ENCODE measurements around the gene TRAPPC11.

TRAPPC11 gene

DNA sequence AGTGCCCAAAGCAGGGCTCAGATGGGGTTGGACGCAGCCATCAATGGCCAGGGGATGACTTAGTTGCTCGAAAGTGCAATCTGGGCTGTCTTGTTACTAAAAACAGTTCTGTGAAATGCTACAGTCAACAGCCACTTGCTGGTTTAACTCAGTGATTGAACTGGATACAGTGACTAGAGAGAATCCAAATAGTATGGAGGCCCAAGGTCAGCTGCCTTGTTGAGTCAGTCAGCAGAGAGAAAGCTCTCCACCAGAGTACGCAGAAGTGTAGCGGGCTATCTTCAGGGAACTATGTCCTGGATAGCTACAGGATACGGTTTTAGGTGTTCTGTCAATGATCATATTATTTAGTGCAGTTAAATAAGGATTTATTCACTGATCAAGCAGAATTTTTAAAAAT is 68.4 kb downstream of the TRAPPC11 start:
- DNase-seq (ENCODE audit: insufficient read length), result no peak
- no peak for FAIRE-seq
- TF ChIP-seq POLR2AphosphoS5 (IDR thresholded peaks at IDR 0.05; ENCODE audit: low read depth, low read length) (no peak), TAF1 (IDR thresholded peaks at IDR 0.05; ENCODE audit: borderline replicate concordance, low read depth, low read length) (no peak), POLR2A (IDR thresholded peaks at IDR 0.05; ENCODE audit: low read depth, low read length) (no peak)

- FAIRE-seq, result no peak
- no peak for DNase-seq (ENCODE audit: insufficient read length)
- no peak for TF ChIP-seq POLR2A (IDR thresholded peaks at IDR 0.05; ENCODE audit: low read depth, low read length)
- no peak for TF ChIP-seq TAF1 (IDR thresholded peaks at IDR 0.05; ENCODE audit: borderline replicate concordance, low read depth, low read length)
- no peak for TF ChIP-seq POLR2AphosphoS5 (IDR thresholded peaks at IDR 0.05; ENCODE audit: low read depth, low read length)
These were observed 69.4 kb downstream of the TRAPPC11 start for GRCh38 chr4:183728223-183729068.

DNA sequence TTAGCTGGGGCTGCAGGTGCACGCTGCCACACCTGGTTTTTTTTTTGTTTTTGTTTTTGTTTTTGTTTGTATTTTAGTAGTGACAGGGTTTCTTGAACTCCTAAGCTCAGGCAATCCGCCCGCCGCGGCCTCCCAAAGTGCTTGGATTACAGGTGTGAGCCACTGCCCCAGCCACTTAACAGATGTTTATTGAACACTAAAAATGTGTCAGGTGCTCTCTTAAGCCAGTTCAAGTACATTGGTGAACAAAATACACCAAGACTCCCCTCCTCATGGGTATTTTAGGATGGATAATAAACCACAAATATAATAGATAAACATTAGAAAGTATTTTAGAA is 69.9 kb downstream of the TRAPPC11 start:
- TF ChIP-seq TAF1 (IDR thresholded peaks at IDR 0.05; ENCODE audit: borderline replicate concordance, low read depth, low read length), result no peak
- no peak for TF ChIP-seq POLR2A (IDR thresholded peaks at IDR 0.05; ENCODE audit: low read depth, low read length)
- TF ChIP-seq POLR2AphosphoS5 (IDR thresholded peaks at IDR 0.05; ENCODE audit: low read depth, low read length), result no peak
- FAIRE-seq, result no peak
- DNase-seq (ENCODE audit: insufficient read length), result no peak

GRCh38 chr4:183729430-183730328 is 70.6 kb downstream of the TRAPPC11 start:
- TF ChIP-seq POLR2A (IDR thresholded peaks at IDR 0.05; ENCODE audit: low read depth, low read length), result no peak
- no peak for TF ChIP-seq TAF1 (IDR thresholded peaks at IDR 0.05; ENCODE audit: borderline replicate concordance, low read depth, low read length)
- no peak for TF ChIP-seq POLR2AphosphoS5 (IDR thresholded peaks at IDR 0.05; ENCODE audit: low read depth, low read length)
- no peak for DNase-seq (ENCODE audit: insufficient read length)
- no peak for FAIRE-seq

- FAIRE-seq (no peak), DNase-seq (ENCODE audit: insufficient read length) (no peak)
- TF ChIP-seq TAF1 (IDR thresholded peaks at IDR 0.05; ENCODE audit: borderline replicate concordance, low read depth, low read length) (no peak), POLR2AphosphoS5 (IDR thresholded peaks at IDR 0.05; ENCODE audit: low read depth, low read length) (no peak), POLR2A (IDR thresholded peaks at IDR 0.05; ENCODE audit: low read depth, low read length) (no peak)
These were observed 73.2 kb downstream of the TRAPPC11 start for GRCh38 chr4:183732296-183732695.

DNA sequence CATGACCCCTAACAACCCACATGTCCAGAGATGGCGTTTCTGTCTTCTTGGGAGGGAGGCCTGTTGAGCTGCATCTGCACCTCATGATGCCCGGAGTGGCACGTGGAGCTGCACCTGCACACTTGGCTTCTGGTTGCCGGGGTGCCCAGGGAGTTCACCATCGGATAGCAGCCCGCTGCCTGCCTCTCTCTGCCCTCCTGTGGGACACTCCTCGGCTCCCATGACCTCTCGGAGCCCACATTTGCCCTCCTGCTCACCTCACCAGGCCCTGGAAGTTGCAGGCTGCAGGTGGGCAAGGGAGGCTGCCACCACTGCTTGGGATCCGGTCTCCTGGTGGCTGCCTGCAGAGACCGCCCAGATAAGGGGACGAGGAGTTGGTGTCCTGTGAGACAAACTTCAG is 74.1 kb downstream of the TRAPPC11 start:
- TF ChIP-seq POLR2AphosphoS5 (IDR thresholded peaks at IDR 0.05; ENCODE audit: low read depth, low read length), result no peak
- no peak for TF ChIP-seq TAF1 (IDR thresholded peaks at IDR 0.05; ENCODE audit: borderline replicate concordance, low read depth, low read length)
- no peak for TF ChIP-seq POLR2A (IDR thresholded peaks at IDR 0.05; ENCODE audit: low read depth, low read length)
- no peak for DNase-seq (ENCODE audit: insufficient read length)
- no peak for FAIRE-seq

DNA sequence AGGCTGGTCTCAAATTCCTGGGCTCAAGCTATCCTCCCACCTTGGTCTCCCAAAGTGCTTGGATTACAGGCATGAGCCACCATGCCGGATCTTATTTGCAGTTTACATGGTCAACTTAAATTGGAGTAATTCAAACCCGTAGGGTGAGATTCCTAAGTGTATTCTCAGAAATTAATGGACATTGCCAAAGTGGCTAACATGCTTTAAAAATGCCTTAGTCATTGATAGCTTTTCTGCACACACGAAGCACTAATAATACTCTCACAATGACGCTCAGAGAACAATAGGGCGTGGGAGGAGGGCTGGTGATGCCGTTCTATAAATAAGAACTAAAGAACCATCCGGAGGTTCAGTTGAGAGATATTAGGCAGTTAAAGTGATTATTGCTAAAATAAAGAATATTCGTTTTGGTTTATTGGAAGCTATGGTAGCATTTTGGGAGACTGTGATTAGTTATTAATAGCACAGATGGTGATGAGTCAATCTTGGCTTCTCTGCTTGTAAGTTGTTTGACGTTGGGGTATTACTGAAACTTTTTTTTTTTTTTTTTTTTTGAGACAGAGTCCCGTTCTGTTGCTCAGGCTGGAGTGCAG is 79.1 kb downstream of the TRAPPC11 start:
- no peak for DNase-seq (ENCODE audit: insufficient read length)
- FAIRE-seq, result peak; percentile 27
- TF ChIP-seq POLR2AphosphoS5 (IDR thresholded peaks at IDR 0.05; ENCODE audit: low read depth, low read length) (no peak), POLR2A (IDR thresholded peaks at IDR 0.05; ENCODE audit: low read depth, low read length) (no peak), TAF1 (IDR thresholded peaks at IDR 0.05; ENCODE audit: borderline replicate concordance, low read depth, low read length) (no peak)

- DNase-seq (ENCODE audit: insufficient read length) (no peak), FAIRE-seq (no peak)
- TF ChIP-seq POLR2AphosphoS5 (IDR thresholded peaks at IDR 0.05; ENCODE audit: low read depth, low read length) (no peak), POLR2A (IDR thresholded peaks at IDR 0.05; ENCODE audit: low read depth, low read length) (no peak), TAF1 (IDR thresholded peaks at IDR 0.05; ENCODE audit: borderline replicate concordance, low read depth, low read length) (no peak)
These were observed 79.9 kb downstream of the TRAPPC11 start for GRCh38 chr4:183738961-183739360.

GRCh38 chr4:183746305-183747229 is 87.5 kb downstream of the TRAPPC11 start:
- no peak for TF ChIP-seq POLR2A (IDR thresholded peaks at IDR 0.05; ENCODE audit: low read depth, low read length)
- no peak for TF ChIP-seq TAF1 (IDR thresholded peaks at IDR 0.05; ENCODE audit: borderline replicate concordance, low read depth, low read length)
- no peak for FAIRE-seq
- DNase-seq (ENCODE audit: insufficient read length), result no peak

GRCh38 chr4:183747380-183747779 is 88.3 kb downstream of the TRAPPC11 start:
- TF ChIP-seq TAF1 (IDR thresholded peaks at IDR 0.05; ENCODE audit: borderline replicate concordance, low read depth, low read length) (no peak), POLR2A (IDR thresholded peaks at IDR 0.05; ENCODE audit: low read depth, low read length) (no peak), POLR2AphosphoS5 (IDR thresholded peaks at IDR 0.05; ENCODE audit: low read depth, low read length) (no peak)
- DNase-seq (ENCODE audit: insufficient read length) (no peak), FAIRE-seq (no peak)
